K562 (cell line): ENCODE data around the gene AIF1. TPM values are rescaled to one million over a fixed set of nuclear protein-coding genes. Genes with fewer than 3 reads are reported as not detected.

Experiments used
- BACH1 ChIP-seq: fragments of 200-800 bp; sonication (Bioruptor generic); IDR thresholded peaks from 2 replicates; pipeline ENCODE4 v1.6.1; 2016; ENCODE audit warnings: missing genetic modification characterization, missing compliant biosample characterization
- CBFB ChIP-seq: sonication (generic); formaldehyde crosslinking; IDR thresholded peaks from 2 replicates; pipeline ENCODE4 v1.4.0; 2020; ENCODE audit warnings: mild to moderate bottlenecking, missing genetic modification reagents
- DMBX1 ChIP-seq: fragments of 250-450 bp; sonication (Bioruptor Pico); IDR thresholded peaks from 2 replicates; pipeline ENCODE4 v1.8.0; 2022; ENCODE audit warnings: inconsistent platforms, mild to moderate bottlenecking, moderate library complexity, borderline replicate concordance
- MEIS2 ChIP-seq: fragments of 450-650 bp; IDR thresholded peaks from 2 replicates; pipeline ENCODE4 v1.6.1; 2014; ENCODE audit warnings: mild to moderate bottlenecking; ENCODE audit not compliant: partially characterized antibody
- MTA1 ChIP-seq: fragments of 450-650 bp; IDR thresholded peaks from 2 replicates; pipeline ENCODE4 v1.6.1; 2017; ENCODE audit warnings: borderline replicate concordance
- NCOR1 ChIP-seq: fragments of 450-650 bp; IDR thresholded peaks from 2 replicates; pipeline ENCODE4 v1.6.1; 2016; ENCODE audit warnings: mild to moderate bottlenecking, moderate library complexity
- PHF8 ChIP-seq: fragments of 200-600 bp; sonication (generic); IDR thresholded peaks from 2 replicates; pipeline ENCODE4 v1.6.1; 2012; ENCODE audit warnings: mixed run types, mild to moderate bottlenecking, inconsistent platforms, low read length, moderate library complexity, borderline replicate concordance
- REST ChIP-seq, 2 experiments: fragments of 450-650 bp; formaldehyde crosslinking in 1 of 2; IDR thresholded peaks; 2 replicates each; pipeline versions ENCODE4 v1.4.0 to v1.6.1; 2014 to 2020; ENCODE audit warnings: mild to moderate bottlenecking in 2 of 2, borderline replicate concordance in 1 of 2, low read depth in 1 of 2
- ZBTB26 ChIP-seq: fragments of 450-650 bp; formaldehyde crosslinking; IDR thresholded peaks from 2 replicates; pipeline ENCODE4 v1.4.0; 2022; ENCODE audit warnings: missing genetic modification characterization
- ZNF274 ChIP-seq: IDR thresholded peaks from 2 replicates; pipeline ENCODE4 v1.6.1; 2011; ENCODE audit warnings: low read depth, mild to moderate bottlenecking, low read length, moderate library complexity, borderline replicate concordance
- ZNF740 ChIP-seq, 3 experiments: fragments of 200-800 bp in 1 of 3; sonication (Bioruptor generic) in 1 of 3; sonication (generic) in 1 of 3; formaldehyde crosslinking in 1 of 3; IDR thresholded peaks; 2 replicates each; pipeline versions ENCODE4 v1.6.1 to v1.8.0; 2016 to 2022; ENCODE audit warnings: mild to moderate bottlenecking in 2 of 3, missing compliant biosample characterization in 2 of 3, missing genetic modification characterization in 2 of 3, missing genetic modification reagents in 1 of 3
- polyA plus RNA-seq, 8 experiments: library from polyadenylated mRNA; depleted of rRNA in 4 of 8; stranded (reverse) in 5 of 8; unstranded in 3 of 8; fragments of >200 nt; fragmentation: Nextera tagmentation in 2 of 8; fragmentation: Illumina TruSeq in 1 of 8; extraction: Ambion mirVana in 2 of 8; extraction: Trizol in 1 of 8; gene quantifications; 2 replicates each; pipeline versions ENCODE4 v1.2.1 to v1.2.3, GENCODE V29; 2011 to 2014; ENCODE audit warnings: inconsistent platforms in 1 of 8, missing spikeins in 1 of 8
- total RNA-seq, 7 experiments: library from RNA; depleted of rRNA in 6 of 7; stranded (reverse); fragments of >200 nt in 6 of 7; fragmentation: Illumina TruSeq in 2 of 7; extraction: Trizol in 2 of 7; gene quantifications; 2 replicates each; pipeline versions ENCODE4 v1.2.1 to v1.2.3, GENCODE V29; 2011 to 2021; ENCODE audit warnings: low replicate concordance in 1 of 7
- TF ChIP-seq, protein P1 (sequence below): sonication (generic); formaldehyde crosslinking; IDR thresholded peaks from 2 replicates; pipeline ENCODE4 v1.8.0; 2023; ENCODE audit warnings: mild to moderate bottlenecking, missing genetic modification reagents

The AIF1 gene
- total and polyA plus RNA-seq, 9 of the 15 experiments (the other 6 are each of a cell fraction or from before 2014, with no cell fraction given), result 9.4 to 33.4 (median 19.4) TPM

DNA sequence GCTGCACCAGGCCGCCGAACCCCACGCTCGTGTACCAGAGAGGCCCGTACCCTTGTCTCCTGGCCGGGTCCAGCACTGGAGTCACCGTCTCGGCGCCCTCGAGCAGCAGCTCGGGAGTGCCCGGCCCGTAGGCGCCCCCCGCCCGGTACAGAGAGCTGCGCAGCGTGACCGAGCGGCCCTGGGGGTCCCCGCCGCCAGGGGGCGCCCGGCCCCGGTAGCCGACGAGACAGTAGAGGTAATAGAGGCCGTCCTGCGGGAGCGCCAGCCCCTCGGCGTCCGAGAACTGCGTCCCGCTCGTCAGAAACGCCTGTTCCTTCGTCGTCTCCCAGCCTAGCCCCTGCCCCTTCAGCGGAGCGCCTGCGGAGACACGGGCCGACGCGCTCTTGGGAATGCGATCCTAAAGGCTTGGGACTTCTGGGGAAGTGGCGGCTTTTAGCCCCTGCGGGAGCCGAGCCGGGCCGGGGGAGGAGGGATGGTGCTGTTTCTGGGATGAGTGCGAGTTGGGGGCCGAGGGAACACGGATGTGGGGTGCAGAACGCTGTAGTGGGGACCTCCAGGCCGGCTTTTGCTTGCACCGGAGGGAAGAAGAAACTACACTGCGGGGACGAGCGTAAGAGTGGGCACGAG lies 34.1 kb upstream of the AIF1 start (continued):
- TF ChIP-seq ZNF740 (CRISPR knock-in tag; IDR thresholded peaks at IDR 0.05), result no peak
- no peak for TF ChIP-seq ZNF740 (tag; IDR thresholded peaks at IDR 0.05)
- TF ChIP-seq MEIS2, result no peak
- TF ChIP-seq CBFB, result peak; percentile 60; the same call in 1 of the 2 replicates
- TF ChIP-seq NCOR1, result no peak
- peak; percentile 74 for TF ChIP-seq DMBX1
- peak; percentile 46; the same call in 1 of the 2 replicates for TF ChIP-seq MTA1
- TF ChIP-seq ZBTB26 (CRISPR knock-in tag), result no peak
- TF ChIP-seq REST (IDR thresholded peaks at IDR 0.05; ENCODE audit: borderline replicate concordance), result peak; percentile 84
- TF ChIP-seq REST (CRISPR knock-in tag; IDR thresholded peaks at IDR 0.05; ENCODE audit: low read depth), result no peak
- peak; percentile 86; the same call in 1 of the 2 replicates for TF ChIP-seq PHF8
- TF ChIP-seq, protein P1, sequence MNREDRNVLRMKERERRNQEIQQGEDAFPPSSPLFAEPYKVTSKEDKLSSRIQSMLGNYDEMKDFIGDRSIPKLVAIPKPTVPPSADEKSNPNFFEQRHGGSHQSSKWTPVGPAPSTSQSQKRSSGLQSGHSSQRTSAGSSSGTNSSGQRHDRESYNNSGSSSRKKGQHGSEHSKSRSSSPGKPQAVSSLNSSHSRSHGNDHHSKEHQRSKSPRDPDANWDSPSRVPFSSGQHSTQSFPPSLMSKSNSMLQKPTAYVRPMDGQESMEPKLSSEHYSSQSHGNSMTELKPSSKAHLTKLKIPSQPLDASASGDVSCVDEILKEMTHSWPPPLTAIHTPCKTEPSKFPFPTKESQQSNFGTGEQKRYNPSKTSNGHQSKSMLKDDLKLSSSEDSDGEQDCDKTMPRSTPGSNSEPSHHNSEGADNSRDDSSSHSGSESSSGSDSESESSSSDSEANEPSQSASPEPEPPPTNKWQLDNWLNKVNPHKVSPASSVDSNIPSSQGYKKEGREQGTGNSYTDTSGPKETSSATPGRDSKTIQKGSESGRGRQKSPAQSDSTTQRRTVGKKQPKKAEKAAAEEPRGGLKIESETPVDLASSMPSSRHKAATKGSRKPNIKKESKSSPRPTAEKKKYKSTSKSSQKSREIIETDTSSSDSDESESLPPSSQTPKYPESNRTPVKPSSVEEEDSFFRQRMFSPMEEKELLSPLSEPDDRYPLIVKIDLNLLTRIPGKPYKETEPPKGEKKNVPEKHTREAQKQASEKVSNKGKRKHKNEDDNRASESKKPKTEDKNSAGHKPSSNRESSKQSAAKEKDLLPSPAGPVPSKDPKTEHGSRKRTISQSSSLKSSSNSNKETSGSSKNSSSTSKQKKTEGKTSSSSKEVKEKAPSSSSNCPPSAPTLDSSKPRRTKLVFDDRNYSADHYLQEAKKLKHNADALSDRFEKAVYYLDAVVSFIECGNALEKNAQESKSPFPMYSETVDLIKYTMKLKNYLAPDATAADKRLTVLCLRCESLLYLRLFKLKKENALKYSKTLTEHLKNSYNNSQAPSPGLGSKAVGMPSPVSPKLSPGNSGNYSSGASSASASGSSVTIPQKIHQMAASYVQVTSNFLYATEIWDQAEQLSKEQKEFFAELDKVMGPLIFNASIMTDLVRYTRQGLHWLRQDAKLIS (CRISPR knock-in tag), result no peak; the same call in 1 of the 2 replicates
- no peak for TF ChIP-seq ZNF274
- TF ChIP-seq BACH1, result no peak
